ENCODE measurements around the gene UBE2H.
"Not testable (repeated sequence)": the region's sequence is repeated elsewhere in the genome, so short reads cannot be mapped to it uniquely, and the experiment has no call there.

DNA sequence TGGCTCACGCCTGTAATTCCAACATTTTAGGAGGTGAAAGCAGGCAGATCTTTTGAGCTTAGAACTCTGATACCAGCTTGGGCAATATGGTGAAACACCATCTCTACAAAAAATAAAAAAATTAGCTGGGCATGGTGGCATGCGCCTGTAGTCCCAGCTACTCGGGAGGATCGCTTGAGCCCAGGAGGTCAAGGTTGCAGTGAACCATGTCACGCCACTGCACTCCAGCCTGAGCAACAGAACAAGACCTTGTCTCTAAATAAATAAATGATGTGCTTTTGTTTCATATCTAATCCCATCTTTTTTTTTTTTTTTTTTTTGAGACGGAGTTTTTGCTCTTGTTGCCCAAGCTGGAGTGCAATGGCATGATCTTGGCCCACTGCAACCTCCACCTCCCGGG lies 58.6 kb downstream of the UBE2H start:
- not testable (repeated sequence) for TF ChIP-seq HDGF (IDR thresholded peaks at IDR 0.05; ENCODE audit: borderline replicate concordance); NFRKB (IDR thresholded peaks at IDR 0.05); CTBP1 (IDR thresholded peaks at IDR 0.05; ENCODE audit: borderline replicate concordance); FOXA1 (IDR thresholded peaks at IDR 0.05); BHLHE40 (IDR thresholded peaks at IDR 0.05; ENCODE audit: borderline replicate concordance); TARDBP (IDR thresholded peaks at IDR 0.05); ZNF384 (IDR thresholded peaks at IDR 0.05); FOXM1 (IDR thresholded peaks at IDR 0.05; ENCODE audit: borderline replicate concordance); SUZ12 (IDR thresholded peaks at IDR 0.05); FOXK2 (IDR thresholded peaks at IDR 0.05); ELF4 (IDR thresholded peaks at IDR 0.05); ARNT (IDR thresholded peaks at IDR 0.05); SP1 (IDR thresholded peaks at IDR 0.05); L3MBTL2 (conservative IDR thresholded peaks at IDR 0.05)
